Smooth muscle cell (in vitro differentiated cells): ENCODE results near the gene IMPA2. TPM values are rescaled to one million over a fixed set of nuclear protein-coding genes. Genes with fewer than 3 reads are reported as not detected.

Experiments
- DNase-seq: peaks from one replicate; lab custom pipeline; 2025; ENCODE audit not compliant: unreplicated experiment; lab: John Stamatoyannopoulos, UW
- H2AFZ ChIP-seq: fragments of 200-600 bp; sonication (generic); 2 replicates; pipeline ENCODE4 v1.6.0; 2016; ENCODE audit warnings: antibody characterized with exemption, low read depth, mild to moderate bottlenecking
- H3F3A ChIP-seq: fragments of 200-600 bp; sonication (generic); 2 replicates; pipeline ENCODE4 v1.6.0; 2017; ENCODE audit warnings: antibody characterized with exemption, low read depth
- H3K27ac ChIP-seq: fragments of 200-600 bp; sonication (generic); 2 replicates; pipeline ENCODE4 v1.5.1; 2016; ENCODE audit warnings: low read depth, mild to moderate bottlenecking
- H3K27me3 ChIP-seq: fragments of 200-600 bp; sonication (generic); 2 replicates; pipeline ENCODE4 v1.6.1; 2016; ENCODE audit warnings: low read depth, mild to moderate bottlenecking
- H3K36me3 ChIP-seq: fragments of 200-600 bp; sonication (generic); 2 replicates; pipeline ENCODE4 v1.5.1; 2016; ENCODE audit warnings: low read depth
- H3K4me1 ChIP-seq: fragments of 200-600 bp; sonication (generic); 2 replicates; pipeline ENCODE4 v1.5.1; 2016; ENCODE audit warnings: low read depth
- H3K4me2 ChIP-seq: fragments of 200-600 bp; sonication (generic); 2 replicates; pipeline ENCODE4 v1.6.0; 2016; ENCODE audit warnings: mild to moderate bottlenecking
- H3K4me3 ChIP-seq: fragments of 200-600 bp; sonication (generic); 2 replicates; pipeline ENCODE4 v1.5.1; 2016; ENCODE audit warnings: mild to moderate bottlenecking
- H3K79me2 ChIP-seq: fragments of 200-600 bp; sonication (generic); 2 replicates; pipeline ENCODE4 v1.6.0; 2016; ENCODE audit warnings: low read depth, mild to moderate bottlenecking
- H3K9ac ChIP-seq: fragments of 200-600 bp; sonication (generic); 2 replicates; pipeline ENCODE4 v1.6.0; 2016; ENCODE audit warnings: low read depth
- H3K9me3 ChIP-seq: fragments of 200-600 bp; sonication (generic); replicated peaks from 2 replicates; pipeline ENCODE4 v1.5.1; 2016; ENCODE audit warnings: low read depth
- H4K20me1 ChIP-seq: fragments of 200-600 bp; sonication (generic); 2 replicates; pipeline ENCODE4 v1.6.0; 2016; ENCODE audit warnings: low read depth
- WGBS: methylation state at CpG from one replicate; pipeline ENCODE4 v1.1.7; 2016; ENCODE audit warnings: low lambda C conversion rate; 5-methylcytosine and 5-hydroxymethylcytosine counted together
- polyA plus RNA-seq: library from polyadenylated mRNA; unstranded; fragments of >200 nt; fragmentation: Nextera tagmentation; extraction: Ambion mirVana; gene quantifications from 2 replicates; pipeline ENCODE4 v1.2.1, GENCODE V29; 2016
- total RNA-seq: library from RNA; depleted of rRNA; stranded (reverse); fragments of >200 nt; gene quantifications from 2 replicates; pipeline ENCODE4 v1.2.3, GENCODE V29; 2014
- TF ChIP-seq, protein P1 (sequence below): fragments of 200-600 bp; sonication (generic); IDR thresholded peaks from 2 replicates; pipeline ENCODE4 v1.5.1; 2017; ENCODE audit warnings: borderline replicate concordance, mild to moderate bottlenecking, antibody characterized with exemption; ENCODE audit not compliant: insufficient read depth, poor library complexity, severe bottlenecking

Gene IMPA2
- total and polyA plus RNA-seq, 2 experiments from 2014 or later: 9.9 to 17.8 TPM

DNA sequence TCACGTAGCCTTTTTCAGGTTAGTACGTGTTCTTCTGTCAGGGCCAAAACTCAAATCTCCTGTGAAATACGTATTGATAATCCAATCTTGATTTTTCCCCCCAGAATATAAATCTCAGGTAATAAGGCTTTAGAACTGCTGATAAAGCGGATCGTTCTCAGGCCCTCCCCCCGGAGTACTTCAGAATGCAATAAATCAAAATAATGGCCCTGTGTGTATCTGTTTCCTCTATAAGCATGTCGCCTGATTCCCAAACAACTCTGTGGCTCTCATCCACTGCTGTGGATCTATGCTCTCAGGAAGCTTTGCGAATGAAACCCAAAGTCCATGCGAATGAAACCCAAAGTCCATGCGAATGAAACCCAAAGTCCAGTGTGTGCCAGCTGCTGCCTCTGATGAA lies 49.4 kb downstream of the IMPA2 start:
- Histone ChIP-seq H3K4me2 (no peak overlapping the region), H3K4me1 (no peaks in the 10 kb centered on the region), H3K36me3 (no peaks in the 10 kb centered on the region), H3K9ac (no peak overlapping the region), H2AFZ (no peak overlapping the region), H3K27ac (no peak overlapping the region), H3K9me3 (no peaks in the 10 kb centered on the region), H3K79me2 (no peaks in the 10 kb centered on the region), H4K20me1 (no peaks in the 10 kb centered on the region), H3K27me3 (no peaks in the 10 kb centered on the region), H3F3A (no peaks in the 10 kb centered on the region), H3K4me3 (no peak overlapping the region)
- WGBS: 88% methylated on average over 10 of the region's 10 CpGs
- TF ChIP-seq, protein P1, sequence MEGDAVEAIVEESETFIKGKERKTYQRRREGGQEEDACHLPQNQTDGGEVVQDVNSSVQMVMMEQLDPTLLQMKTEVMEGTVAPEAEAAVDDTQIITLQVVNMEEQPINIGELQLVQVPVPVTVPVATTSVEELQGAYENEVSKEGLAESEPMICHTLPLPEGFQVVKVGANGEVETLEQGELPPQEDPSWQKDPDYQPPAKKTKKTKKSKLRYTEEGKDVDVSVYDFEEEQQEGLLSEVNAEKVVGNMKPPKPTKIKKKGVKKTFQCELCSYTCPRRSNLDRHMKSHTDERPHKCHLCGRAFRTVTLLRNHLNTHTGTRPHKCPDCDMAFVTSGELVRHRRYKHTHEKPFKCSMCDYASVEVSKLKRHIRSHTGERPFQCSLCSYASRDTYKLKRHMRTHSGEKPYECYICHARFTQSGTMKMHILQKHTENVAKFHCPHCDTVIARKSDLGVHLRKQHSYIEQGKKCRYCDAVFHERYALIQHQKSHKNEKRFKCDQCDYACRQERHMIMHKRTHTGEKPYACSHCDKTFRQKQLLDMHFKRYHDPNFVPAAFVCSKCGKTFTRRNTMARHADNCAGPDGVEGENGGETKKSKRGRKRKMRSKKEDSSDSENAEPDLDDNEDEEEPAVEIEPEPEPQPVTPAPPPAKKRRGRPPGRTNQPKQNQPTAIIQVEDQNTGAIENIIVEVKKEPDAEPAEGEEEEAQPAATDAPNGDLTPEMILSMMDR: no peak
- DNase-seq: no peak

DNA sequence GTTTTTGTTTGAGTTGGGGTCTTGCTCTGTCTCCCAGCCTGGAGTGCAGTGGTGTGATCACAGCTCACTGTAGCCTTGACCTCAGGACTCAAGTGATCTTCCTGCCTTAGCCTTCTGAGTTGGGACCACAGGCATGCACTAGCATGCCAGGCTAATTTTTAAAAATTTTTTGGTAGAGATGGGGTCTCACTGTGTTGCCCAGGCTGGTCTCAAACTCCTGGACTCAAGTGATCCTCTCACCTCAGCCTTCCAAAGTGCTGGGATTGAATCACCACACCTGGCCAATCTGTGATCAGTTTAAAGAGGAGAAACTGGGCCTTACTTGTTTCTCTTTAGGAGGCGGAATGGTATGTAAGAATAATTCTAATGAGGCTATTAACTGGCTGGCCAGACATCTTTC lies 49.9 kb downstream of the IMPA2 start:
- Histone ChIP-seq H4K20me1 (no peaks in the 10 kb centered on the region), H3K4me3 (no peak overlapping the region), H3K9me3 (no peaks in the 10 kb centered on the region), H3K27ac (no peak overlapping the region), H3F3A (no peaks in the 10 kb centered on the region), H2AFZ (no peak overlapping the region), H3K4me2 (no peak overlapping the region), H3K36me3 (no peaks in the 10 kb centered on the region), H3K27me3 (no peaks in the 10 kb centered on the region), H3K4me1 (no peaks in the 10 kb centered on the region), H3K79me2 (no peaks in the 10 kb centered on the region), H3K9ac (no peak overlapping the region)
- DNase-seq: no peak
- 97% methylated on average over 1 of the region's 1 CpG for WGBS
- TF ChIP-seq, protein P1: no peak

DNA sequence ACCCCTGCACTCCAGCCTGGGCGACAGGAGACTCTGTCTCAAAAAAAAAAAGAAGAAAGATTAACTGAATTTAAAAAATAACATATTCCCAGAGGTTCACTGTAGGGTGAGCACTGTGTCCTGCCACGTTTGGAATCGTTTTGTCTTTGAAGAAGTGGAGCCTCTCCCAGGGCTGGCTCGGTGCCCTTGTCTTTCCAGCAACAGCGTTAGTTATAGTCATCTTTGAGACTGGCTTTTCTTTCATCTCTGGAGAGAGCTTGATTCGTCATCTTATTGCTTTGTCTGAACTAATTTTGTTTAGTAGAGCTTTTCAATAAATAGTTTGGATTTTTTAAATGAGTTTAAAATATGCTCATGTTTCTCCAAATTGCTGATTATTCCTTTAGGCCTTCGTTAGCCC lies 50.5 kb downstream of the IMPA2 start:
- 97% methylated on average over 7 of the region's 7 CpGs for WGBS
- Histone ChIP-seq H3K36me3 (no peaks in the 10 kb centered on the region), H2AFZ (no peak overlapping the region), H3K9me3 (no peaks in the 10 kb centered on the region), H3K27me3 (no peaks in the 10 kb centered on the region), H3K4me1 (no peaks in the 10 kb centered on the region), H3K4me2 (no peak overlapping the region), H4K20me1 (no peaks in the 10 kb centered on the region), H3K4me3 (no peak overlapping the region), H3F3A (no peaks in the 10 kb centered on the region), H3K79me2 (no peaks in the 10 kb centered on the region), H3K27ac (no peak overlapping the region), H3K9ac (no peak overlapping the region)
- TF ChIP-seq, protein P1: no peak
- DNase-seq: no peak

DNA sequence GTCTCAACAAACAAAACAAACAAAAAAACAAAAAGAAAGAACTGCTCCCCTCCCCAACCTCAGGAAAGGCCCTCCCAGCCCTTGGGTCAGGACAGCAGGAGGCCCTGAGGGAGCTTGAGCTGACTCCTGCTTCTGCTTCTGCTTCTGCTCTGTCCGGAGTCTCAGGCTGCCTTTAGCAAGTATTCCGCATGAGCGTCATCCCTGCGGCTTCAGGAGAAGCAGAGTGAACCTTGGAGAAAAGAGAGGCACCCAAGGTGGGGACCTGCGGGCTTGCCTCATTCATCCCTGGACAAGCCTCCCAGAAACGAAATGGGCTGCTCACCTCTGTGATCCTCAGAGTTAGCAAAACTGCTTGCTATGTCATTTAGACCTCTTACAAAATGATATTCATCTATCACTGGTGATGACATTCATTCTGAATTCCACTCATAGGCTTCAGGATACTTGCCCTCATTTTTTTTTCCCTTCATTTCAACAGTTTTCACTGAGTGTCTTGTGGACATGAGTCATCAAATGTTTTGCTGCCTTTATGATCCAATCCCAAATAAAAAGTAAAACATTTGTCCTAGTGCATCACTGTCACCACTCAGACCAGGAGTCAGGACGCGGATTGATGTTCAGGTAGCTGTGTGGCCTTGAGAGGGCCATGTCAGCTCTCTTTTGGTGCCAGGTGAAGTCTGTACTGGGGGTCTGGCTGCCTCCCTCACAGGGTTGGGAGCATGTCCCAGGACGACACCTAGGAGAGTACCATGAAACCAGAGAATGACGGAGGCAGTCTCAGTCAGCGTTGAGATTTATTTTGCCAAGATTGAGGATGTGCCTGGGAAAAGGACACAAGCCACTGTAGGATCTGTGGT lies 51.7 kb downstream of the IMPA2 start:
- Histone ChIP-seq H3K4me2 (no peak overlapping the region), H3K4me3 (no peak overlapping the region), H3F3A (no peaks in the 10 kb centered on the region), H4K20me1 (no peaks in the 10 kb centered on the region), H3K9ac (no peak overlapping the region), H3K27ac (no peak overlapping the region), H3K9me3 (no peaks in the 10 kb centered on the region), H3K36me3 (no peaks in the 10 kb centered on the region), H3K4me1 (no peaks in the 10 kb centered on the region), H3K79me2 (no peaks in the 10 kb centered on the region), H2AFZ (no peak overlapping the region), H3K27me3 (no peaks in the 10 kb centered on the region)
- TF ChIP-seq, protein P1: no peak
- DNase-seq: no peak
- WGBS: 85% methylated on average over 11 of the region's 11 CpGs
